Measurements from ENCODE around the gene LTA4H. TPM values are rescaled to one million over a fixed set of nuclear protein-coding genes. Genes with fewer than 3 reads are reported as not detected.

The LTA4H gene
- total and polyA plus RNA-seq, 4 donors: 145 to 262 (median 172) TPM

- Histone ChIP-seq H3K4me1 (ENCODE audit: control insufficient read depth in 5 of 5, insufficient read depth in 5 of 5, low read length in 5 of 5) (no peaks in the 10 kb centered on the region), H3K4me3 (no peak overlapping the region), H3K27me3 (ENCODE audit: control insufficient read depth in 3 of 3, insufficient read depth in 3 of 3, low read length in 2 of 3) (peaks cover 0 to 8% (median 5%) of the 10 kb centered on the region in 3 donors), H3K27ac (ENCODE audit: low read depth in 1 of 2, low read length in 1 of 2) (no peak overlapping the region), H3K9ac (ENCODE audit: insufficient read depth in 1 of 2, low read length in 2 of 2) (no peak overlapping the region), H3K9me3 (ENCODE audit: control insufficient read depth in 4 of 4, insufficient read depth in 3 of 4, low read length in 3 of 4) (no peaks in the 10 kb centered on the region), H3K36me3 (ENCODE audit: control insufficient read depth in 4 of 4, insufficient read depth in 4 of 4, low read length in 4 of 4) (no peaks in the 10 kb centered on the region)
- 32 to 54% methylated on average over 1 of the region's 1 CpG for WGBS, 2 donors
- DNase-seq (no peak), ATAC-seq (ENCODE audit: insufficient read depth, low FRiP score) (no peak)
- TF ChIP-seq CTCF (IDR thresholded peaks at IDR 0.05; ENCODE audit: control extremely low read depth, extremely low read depth): no peak
Measured at GRCh38 chr12:95953000-95953399, 82.4 kb downstream of the LTA4H start.

- Histone ChIP-seq H3K36me3 (ENCODE audit: control insufficient read depth in 4 of 4, insufficient read depth in 4 of 4, low read length in 4 of 4) (no peaks in the 10 kb centered on the region), H3K27ac (ENCODE audit: low read depth in 1 of 2, low read length in 1 of 2) (no peak overlapping the region), H3K9ac (ENCODE audit: insufficient read depth in 1 of 2, low read length in 2 of 2) (no peak overlapping the region), H3K9me3 (ENCODE audit: control insufficient read depth in 4 of 4, insufficient read depth in 3 of 4, low read length in 3 of 4) (no peaks in the 10 kb centered on the region), H3K27me3 (ENCODE audit: control insufficient read depth in 3 of 3, insufficient read depth in 3 of 3, low read length in 2 of 3) (peaks cover 0 to 8% (median 3%) of the 10 kb centered on the region in 3 donors), H3K4me3 (no peak overlapping the region), H3K4me1 (ENCODE audit: control insufficient read depth in 5 of 5, insufficient read depth in 5 of 5, low read length in 5 of 5) (no peaks in the 10 kb centered on the region)
- DNase-seq: no peak
- ATAC-seq (ENCODE audit: insufficient read depth, low FRiP score): no peak
- no peak for TF ChIP-seq CTCF (IDR thresholded peaks at IDR 0.05; ENCODE audit: control extremely low read depth, extremely low read depth)
Measured at GRCh38 chr12:95951515-95951914, 83.9 kb downstream of the LTA4H start.

Other genes with a start within 250 kb of the LTA4H start
- 10 to 100 TPM; 66.1 to 72.4 TPM for gene NTN4, start 244.8 kb downstream of the LTA4H start, total RNA-seq
- 10 to 100 TPM; 22.1 to 40.9 TPM for gene NTN4, start 244.8 kb downstream of the LTA4H start, polyA plus RNA-seq
- 10 to 100 TPM; 11.7 to 23.3 TPM for gene SNRPF, start 176.6 kb downstream of the LTA4H start, total RNA-seq
- gene SNRPF, start 176.6 kb downstream of the LTA4H start, polyA plus RNA-seq: 10 to 100 TPM; 29.1 to 83.1 TPM
- gene CCDC38, start 93.0 kb downstream of the LTA4H start, total RNA-seq: under 1 TPM in 1 of 2 donors, not detected in 1; 0.15 TPM
- gene CCDC38, start 93.0 kb downstream of the LTA4H start, polyA plus RNA-seq: under 1 TPM; 0.04 to 0.05 TPM
- gene AMDHD1, start 92.3 kb downstream of the LTA4H start, total RNA-seq: 1 to 10 TPM in 1 of 2 donors, under 1 TPM in 1; 0.51 to 1.3 TPM
- 1 to 10 TPM; 1.1 to 1.9 TPM for gene AMDHD1, start 92.3 kb downstream of the LTA4H start, polyA plus RNA-seq
- 1 to 10 TPM; 2.3 to 6.1 TPM for gene HAL, start 39.2 kb downstream of the LTA4H start, total RNA-seq
- 1 to 10 TPM; 1.2 to 7.9 TPM for gene HAL, start 39.2 kb downstream of the LTA4H start, polyA plus RNA-seq
- gene ELK3, start 158.8 kb upstream of the LTA4H start, total RNA-seq: 10 to 100 TPM; 46.4 to 68.5 TPM
- 10 to 100 TPM in 1 of 2 donors, 1 to 10 TPM in 1; 9.1 to 34.2 TPM for gene ELK3, start 158.8 kb upstream of the LTA4H start, polyA plus RNA-seq

Data from lung (tissue), 12 donors.